Measurements from ENCODE around the gene XYLT2.

GRCh38 chr17:50359005-50359699 is 13.2 kb downstream of the XYLT2 start:
- no peak for TF ChIP-seq CTCF (IDR thresholded peaks at IDR 0.05)
- no peak for TF ChIP-seq EZH2 (IDR thresholded peaks at IDR 0.05)
- TF ChIP-seq EZH2phosphoT487 (IDR thresholded peaks at IDR 0.05): no peak
